Measurements from ENCODE around the gene TNFSF4. TPM values are rescaled to one million over a fixed set of nuclear protein-coding genes. Genes with fewer than 3 reads are reported as not detected.

The TNFSF4 gene
- polyA plus RNA-seq, 1 donor from 2014 or later, result 1.0 TPM

GRCh38 chr1:173223031-173223380 is 15.9 kb upstream of the TNFSF4 start:
- Histone ChIP-seq H4K20me1 (ENCODE audit: insufficient read depth) (no peaks in the 10 kb centered on the region), H3K27ac (ENCODE audit: low read length) (no peak overlapping the region), H3K9me2 (ENCODE audit: insufficient read depth, low read length) (no peaks in the 10 kb centered on the region), H2AFZ (ENCODE audit: low read depth, low read length) (no peak overlapping the region), H3K4me2 (ENCODE audit: low read length) (no peak overlapping the region), H3K27me3 (ENCODE audit: insufficient read depth, low read depth, low read length) (no peaks in the 10 kb centered on the region), H3K79me2 (replicated peaks; ENCODE audit: insufficient read depth, low read length) (no peaks in the 10 kb centered on the region), H3K4me3 (ENCODE audit: low read length) (no peak overlapping the region), H3K36me3 (ENCODE audit: insufficient read depth, low read length) (no peaks in the 10 kb centered on the region), H3K9me3 (ENCODE audit: low read length) (no peaks in the 10 kb centered on the region), H3F3A (ENCODE audit: insufficient read depth, low read length, poor library complexity, severe bottlenecking) (no peaks in the 10 kb centered on the region), H3K9ac (ENCODE audit: low read length) (no peak overlapping the region)
- TF ChIP-seq, protein P1, sequence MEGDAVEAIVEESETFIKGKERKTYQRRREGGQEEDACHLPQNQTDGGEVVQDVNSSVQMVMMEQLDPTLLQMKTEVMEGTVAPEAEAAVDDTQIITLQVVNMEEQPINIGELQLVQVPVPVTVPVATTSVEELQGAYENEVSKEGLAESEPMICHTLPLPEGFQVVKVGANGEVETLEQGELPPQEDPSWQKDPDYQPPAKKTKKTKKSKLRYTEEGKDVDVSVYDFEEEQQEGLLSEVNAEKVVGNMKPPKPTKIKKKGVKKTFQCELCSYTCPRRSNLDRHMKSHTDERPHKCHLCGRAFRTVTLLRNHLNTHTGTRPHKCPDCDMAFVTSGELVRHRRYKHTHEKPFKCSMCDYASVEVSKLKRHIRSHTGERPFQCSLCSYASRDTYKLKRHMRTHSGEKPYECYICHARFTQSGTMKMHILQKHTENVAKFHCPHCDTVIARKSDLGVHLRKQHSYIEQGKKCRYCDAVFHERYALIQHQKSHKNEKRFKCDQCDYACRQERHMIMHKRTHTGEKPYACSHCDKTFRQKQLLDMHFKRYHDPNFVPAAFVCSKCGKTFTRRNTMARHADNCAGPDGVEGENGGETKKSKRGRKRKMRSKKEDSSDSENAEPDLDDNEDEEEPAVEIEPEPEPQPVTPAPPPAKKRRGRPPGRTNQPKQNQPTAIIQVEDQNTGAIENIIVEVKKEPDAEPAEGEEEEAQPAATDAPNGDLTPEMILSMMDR (IDR thresholded peaks at IDR 0.05; ENCODE audit: poor library complexity, severe bottlenecking), result no peak
- TF ChIP-seq RAD21 (conservative IDR thresholded peaks at IDR 0.05) (no peak), SMC3 (conservative IDR thresholded peaks at IDR 0.05; ENCODE audit: poor library complexity) (no peak), EP300 (conservative IDR thresholded peaks at IDR 0.05; ENCODE audit: poor library complexity, severe bottlenecking) (no peak), EZH2 (IDR thresholded peaks at IDR 0.05; ENCODE audit: borderline replicate concordance, insufficient read depth, low read length, poor library complexity, severe bottlenecking) (no peak), MXI1 (conservative IDR thresholded peaks at IDR 0.05; ENCODE audit: poor library complexity, severe bottlenecking) (no peak), TAF1 (IDR thresholded peaks at IDR 0.05; ENCODE audit: low read depth) (no peak), REST (IDR thresholded peaks at IDR 0.05; ENCODE audit: borderline replicate concordance) (no peak), POLR2AphosphoS5 (IDR thresholded peaks at IDR 0.05) (no peak)

GRCh38 chr1:173222149-173223030 is 15.3 kb upstream of the TNFSF4 start:
- TF ChIP-seq POLR2AphosphoS5 (IDR thresholded peaks at IDR 0.05) (no peak), RAD21 (conservative IDR thresholded peaks at IDR 0.05) (no peak), EZH2 (IDR thresholded peaks at IDR 0.05; ENCODE audit: borderline replicate concordance, insufficient read depth, low read length, poor library complexity, severe bottlenecking) (no peak), SMC3 (conservative IDR thresholded peaks at IDR 0.05; ENCODE audit: poor library complexity) (no peak), MXI1 (conservative IDR thresholded peaks at IDR 0.05; ENCODE audit: poor library complexity, severe bottlenecking) (no peak), EP300 (conservative IDR thresholded peaks at IDR 0.05; ENCODE audit: poor library complexity, severe bottlenecking) (no peak), TAF1 (IDR thresholded peaks at IDR 0.05; ENCODE audit: low read depth) (no peak), REST (IDR thresholded peaks at IDR 0.05; ENCODE audit: borderline replicate concordance) (no peak)
- TF ChIP-seq, protein P1 (IDR thresholded peaks at IDR 0.05; ENCODE audit: poor library complexity, severe bottlenecking), result no peak

More at GRCh38 chr1:173222149-173223030, 15.3 kb upstream of the TNFSF4 start:
- Histone ChIP-seq H4K20me1 (ENCODE audit: insufficient read depth) (no peaks in the 10 kb centered on the region), H3K27me3 (ENCODE audit: insufficient read depth, low read depth, low read length) (no peaks in the 10 kb centered on the region), H3K9me2 (ENCODE audit: insufficient read depth, low read length) (no peaks in the 10 kb centered on the region), H3K27ac (ENCODE audit: low read length) (no peak overlapping the region), H3F3A (ENCODE audit: insufficient read depth, low read length, poor library complexity, severe bottlenecking) (no peaks in the 10 kb centered on the region), H3K4me3 (ENCODE audit: low read length) (no peak overlapping the region), H2AFZ (ENCODE audit: low read depth, low read length) (no peak overlapping the region), H3K4me2 (ENCODE audit: low read length) (no peak overlapping the region), H3K36me3 (ENCODE audit: insufficient read depth, low read length) (no peaks in the 10 kb centered on the region), H3K9ac (ENCODE audit: low read length) (no peak overlapping the region), H3K79me2 (replicated peaks; ENCODE audit: insufficient read depth, low read length) (no peaks in the 10 kb centered on the region), H3K9me3 (ENCODE audit: low read length) (no peaks in the 10 kb centered on the region)
